Colonic mucosa (tissue), 4 donors: ENCODE results near the gene CER1. TPM values are rescaled to one million over a fixed set of nuclear protein-coding genes. Genes with fewer than 3 reads are reported as not detected.

Source experiments
- DNase-seq: peaks from one replicate; pipeline ENCODE4 v3.0.0-alpha.2; 2020
- H3K27ac ChIP-seq: fragments of 200-600 bp; one replicate; pipeline ENCODE4 v1.8.0; 2021
- H3K27me3 ChIP-seq: fragments of 200-600 bp; one replicate; pipeline ENCODE4 v1.8.0; 2021
- H3K36me3 ChIP-seq: fragments of 200-600 bp; one replicate; pipeline ENCODE4 v1.8.0; 2021
- H3K4me1 ChIP-seq: fragments of 200-600 bp; one replicate; pipeline ENCODE4 v1.8.0; 2021; ENCODE audit warnings: mild to moderate bottlenecking
- H3K4me3 ChIP-seq: fragments of 200-600 bp; one replicate; pipeline ENCODE4 v1.8.0; 2021
- H3K9ac ChIP-seq, 2 donors: one replicate each; pipeline ENCODE4 v1.7.0; 2013; ENCODE audit warnings: control low read depth in 2 of 2, low read depth in 2 of 2, low read length in 2 of 2
- H3K9me3 ChIP-seq: fragments of 200-600 bp; one replicate; pipeline ENCODE4 v1.8.0; 2021
- CTCF ChIP-seq: fragments of 200-600 bp; IDR thresholded peaks from one replicate; pipeline ENCODE4 v1.8.0; 2022; ENCODE audit warnings: antibody characterized with exemption, mild to moderate bottlenecking
- intact Hi-C: fragments of 100-400 bp; cut with DNase I; formaldehyde crosslinking; loops from one replicate; pipeline ENCODE4 v1.14.1; 2022
- total RNA-seq, 2 donors: library from RNA; stranded (reverse); fragmentation: NEBNext Ultra II Directional in 1 of 2; extraction: Animal tissue kit (Norgen Biotek cat#: 25700) in 1 of 2; gene quantifications; one replicate each; pipeline ENCODE4 v1.2.1, GENCODE V29; 2021
- donor health status: healthy.
- donor health status: DM: no; HTN: no; CAD: no.
- donor health status: DM: no; HTN: no; CAD: no.

CER1 gene
- total RNA-seq, 2 donors from 2014 or later, result not detected

DNA sequence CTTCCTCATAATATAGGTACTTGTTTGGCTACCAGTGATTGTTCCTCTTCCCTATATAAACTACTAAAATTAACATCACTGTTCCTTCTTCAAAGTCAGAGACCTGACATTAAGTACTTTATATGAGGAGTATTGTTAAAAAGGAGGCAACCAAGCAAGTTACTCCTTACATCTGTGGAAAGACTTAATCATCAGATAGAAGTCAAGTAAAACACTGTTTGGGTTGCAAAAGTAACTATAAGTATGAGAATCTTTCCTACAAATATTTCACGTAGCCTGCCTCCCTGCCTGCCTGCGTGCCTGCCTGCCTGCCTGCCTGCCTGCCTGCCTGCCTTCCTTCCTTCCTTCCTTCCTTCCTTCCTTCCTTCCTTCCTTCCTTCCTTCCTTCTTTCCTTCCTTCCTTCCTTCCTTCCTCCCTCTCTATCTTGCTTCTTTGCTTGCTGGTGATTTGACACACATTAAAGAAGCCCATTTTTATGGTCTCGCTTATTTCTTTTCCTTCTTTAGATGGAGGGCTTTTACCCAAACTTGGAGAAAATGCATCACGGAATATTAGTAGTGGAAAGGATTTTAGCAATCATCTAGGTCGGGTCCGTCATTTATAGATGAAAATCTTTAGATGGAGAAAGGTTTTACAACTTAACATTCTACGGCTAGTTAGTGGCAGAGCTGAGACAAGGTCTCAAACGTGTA lies 3.2 kb downstream of the CER1 start:
- intact Hi-C loops, result no loop called here
- H3K4me3 ChIP-seq, result no peak overlapping the region
- no peaks in the 10 kb centered on the region for H3K9me3 ChIP-seq
- DNase-seq, result no peak
- H3K36me3 ChIP-seq, result no peaks in the 10 kb centered on the region
- H3K27ac ChIP-seq, result no peak overlapping the region
- no peaks in the 10 kb centered on the region for H3K27me3 ChIP-seq
- no peak for TF ChIP-seq CTCF
- H3K4me1 ChIP-seq, result no peaks in the 10 kb centered on the region
- H3K9ac ChIP-seq, result no peak overlapping the region

DNA sequence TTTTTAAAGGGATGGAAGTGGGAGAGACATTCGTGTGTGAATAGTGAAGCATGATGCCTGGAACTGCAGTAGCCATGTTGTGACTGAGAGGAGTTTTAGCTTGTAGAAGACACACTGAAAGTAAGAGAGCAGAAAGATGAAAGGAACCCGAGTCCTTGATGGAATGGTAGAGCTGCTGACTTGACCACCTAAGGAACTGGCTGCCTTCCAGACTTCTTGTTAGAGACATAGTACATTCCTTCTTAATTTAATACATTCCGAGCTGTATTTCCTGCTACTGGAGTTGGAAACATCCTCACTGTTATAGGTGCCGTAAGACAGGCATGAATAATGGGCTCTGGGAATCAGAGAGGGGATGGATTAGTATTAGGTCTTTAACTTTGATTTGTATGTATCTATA lies 7.4 kb downstream of the CER1 start:
- DNase-seq, result no peak
- TF ChIP-seq CTCF, result no peak
- Histone ChIP-seq H3K4me1 (no peaks in the 10 kb centered on the region), H3K9ac (no peak overlapping the region), H3K27me3 (no peaks in the 10 kb centered on the region), H3K36me3 (no peaks in the 10 kb centered on the region), H3K27ac (no peak overlapping the region), H3K9me3 (no peaks in the 10 kb centered on the region), H3K4me3 (no peak overlapping the region)
- intact Hi-C loops, result no loop called here

DNA sequence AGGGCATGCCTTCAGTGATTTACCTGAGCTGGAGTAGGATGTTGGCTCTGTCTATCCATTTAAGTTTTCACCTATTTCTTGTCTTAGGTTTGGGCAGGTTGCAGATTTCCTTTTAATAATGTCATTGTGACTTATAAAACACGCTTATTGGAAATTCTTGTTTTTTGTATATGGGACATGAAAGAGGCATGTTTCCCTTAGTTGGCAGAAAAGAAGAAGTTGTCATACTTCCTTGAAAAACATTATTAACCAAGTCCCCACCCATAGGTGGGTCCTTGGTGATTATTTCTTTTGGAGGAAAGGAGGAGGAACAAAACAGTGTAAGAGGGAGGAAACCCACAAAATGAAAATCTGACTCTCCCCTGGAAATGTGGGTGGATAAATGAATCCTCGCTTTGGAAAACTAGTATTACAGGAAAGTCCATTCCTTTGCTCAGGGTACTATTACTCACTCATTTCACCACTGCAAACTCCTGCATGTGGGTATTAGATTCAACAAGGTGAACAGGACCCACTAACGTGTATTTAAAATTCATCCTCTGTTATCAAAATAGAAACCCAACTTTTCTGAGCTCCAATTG lies 9.3 kb downstream of the CER1 start:
- no peak overlapping the region for H3K9ac ChIP-seq
- H3K36me3 ChIP-seq, result no peaks in the 10 kb centered on the region
- no peak for DNase-seq
- H3K27ac ChIP-seq, result no peak overlapping the region
- intact Hi-C loops, result no loop called here
- no peaks in the 10 kb centered on the region for H3K9me3 ChIP-seq
- no peak for TF ChIP-seq CTCF
- no peaks in the 10 kb centered on the region for H3K27me3 ChIP-seq
- H3K4me1 ChIP-seq, result no peaks in the 10 kb centered on the region
- no peak overlapping the region for H3K4me3 ChIP-seq

DNA sequence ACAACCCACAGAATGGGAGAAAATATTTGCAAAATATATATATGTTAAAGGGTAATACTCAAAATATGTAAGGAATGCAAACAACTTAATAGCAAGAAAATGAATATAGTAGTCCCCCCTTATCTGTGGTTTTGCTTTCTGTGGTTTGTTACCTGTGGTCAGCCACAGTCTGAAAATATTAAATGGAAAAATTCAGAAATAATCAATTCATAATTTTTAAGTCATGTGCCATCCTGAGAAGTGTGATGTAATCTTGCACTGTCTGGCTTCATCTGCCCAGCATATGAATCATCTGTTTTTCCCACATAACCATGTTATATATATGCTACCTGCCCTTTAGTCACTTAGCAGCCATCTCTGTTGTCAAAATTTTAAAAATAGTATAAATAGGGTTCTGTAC lies 11.7 kb downstream of the CER1 start:
- intact Hi-C loops, result no loop called here
- no peak overlapping the region for H3K9ac ChIP-seq

GRCh38 chr9:14706530-14707140 lies 15.9 kb downstream of the CER1 start:
- no peak overlapping the region for H3K27ac ChIP-seq
- no peaks in the 10 kb centered on the region for H3K27me3 ChIP-seq
- DNase-seq, result no peak
- H3K4me3 ChIP-seq, result no peak overlapping the region
- H3K9ac ChIP-seq, result no peak overlapping the region
- intact Hi-C loops, result no loop called here
- no peaks in the 10 kb centered on the region for H3K4me1 ChIP-seq
- no peaks in the 10 kb centered on the region for H3K36me3 ChIP-seq
- no peaks in the 10 kb centered on the region for H3K9me3 ChIP-seq
- TF ChIP-seq CTCF, result no peak

More for the DNA sequence above, 11.7 kb downstream of the CER1 start:
- Histone ChIP-seq H3K9me3 (no peaks in the 10 kb centered on the region), H3K4me3 (no peak overlapping the region), H3K4me1 (no peaks in the 10 kb centered on the region), H3K27me3 (no peaks in the 10 kb centered on the region), H3K27ac (no peak overlapping the region), H3K36me3 (no peaks in the 10 kb centered on the region)
- no peak for TF ChIP-seq CTCF
- DNase-seq, result no peak
